Hepatocyte (in vitro differentiated cells): ENCODE measurements around the gene ISYNA1. TPM values are rescaled to one million over a fixed set of nuclear protein-coding genes. Genes with fewer than 3 reads are reported as not detected.

Source experiments
- DNase-seq: peaks from one replicate; pipeline ENCODE4 v3.0.0-alpha.2; 2016; ENCODE audit warnings: low spot score
- H2AFZ ChIP-seq: fragments of 200-600 bp; sonication (generic); 2 replicates; pipeline ENCODE4 v1.6.0; 2016; ENCODE audit warnings: antibody characterized with exemption, mild to moderate bottlenecking
- H3K27ac ChIP-seq: fragments of 200-600 bp; sonication (generic); 2 replicates; pipeline ENCODE4 v1.5.1; 2016; ENCODE audit warnings: mild to moderate bottlenecking
- H3K27me3 ChIP-seq: fragments of 200-600 bp; sonication (generic); 2 replicates; pipeline ENCODE4 v1.6.1; 2016
- H3K36me3 ChIP-seq: fragments of 200-600 bp; sonication (generic); replicated peaks from 2 replicates; pipeline ENCODE4 v1.5.1; 2016; ENCODE audit warnings: low read depth; ENCODE audit not compliant: insufficient read depth
- H3K4me1 ChIP-seq: fragments of 200-600 bp; sonication (generic); 2 replicates; pipeline ENCODE4 v1.5.1; 2016; ENCODE audit warnings: mild to moderate bottlenecking, moderate library complexity; ENCODE audit not compliant: insufficient read depth
- H3K4me2 ChIP-seq: fragments of 200-600 bp; sonication (generic); 2 replicates; pipeline ENCODE4 v1.6.0; 2016
- H3K4me3 ChIP-seq: fragments of 200-600 bp; sonication (generic); 2 replicates; pipeline ENCODE4 v1.5.1; 2016; ENCODE audit warnings: mild to moderate bottlenecking
- H3K79me2 ChIP-seq: fragments of 200-600 bp; sonication (generic); 2 replicates; pipeline ENCODE4 v1.6.0; 2017; ENCODE audit warnings: mild to moderate bottlenecking
- H3K9me2 ChIP-seq: fragments of 200-600 bp; sonication (generic); replicated peaks from 2 replicates; pipeline ENCODE4 v1.6.0; 2017; ENCODE audit warnings: mild to moderate bottlenecking; ENCODE audit not compliant: insufficient read depth
- H3K9me3 ChIP-seq: fragments of 200-600 bp; sonication (generic); 2 replicates; pipeline ENCODE4 v1.5.1; 2016; ENCODE audit warnings: low read depth, mild to moderate bottlenecking
- H4K20me1 ChIP-seq: fragments of 200-600 bp; sonication (generic); 2 replicates; pipeline ENCODE4 v1.6.0; 2016; ENCODE audit warnings: mild to moderate bottlenecking; ENCODE audit not compliant: insufficient read depth, poor library complexity, severe bottlenecking
- EZH2 ChIP-seq: fragments of 200-600 bp; sonication (generic); IDR thresholded peaks from 2 replicates; pipeline ENCODE4 v1.6.1; 2016; ENCODE audit warnings: antibody characterized with exemption, mild to moderate bottlenecking, borderline replicate concordance
- EZH2phosphoT487 ChIP-seq: fragments of 200-600 bp; sonication (generic); IDR thresholded peaks from one replicate; pipeline ENCODE4 v1.6.1; 2018; ENCODE audit warnings: antibody characterized with exemption, mild to moderate bottlenecking, low read depth, moderate library complexity; ENCODE audit not compliant: unreplicated experiment, severe bottlenecking
- WGBS: methylation state at CpG from one replicate; pipeline ENCODE4 v1.1.6; 2016; ENCODE audit warnings: low lambda C conversion rate; ENCODE audit errors: missing lambda C conversion rate; 5-methylcytosine and 5-hydroxymethylcytosine counted together
- polyA plus RNA-seq: library from polyadenylated mRNA; unstranded; fragments of >200 nt; fragmentation: Nextera tagmentation; extraction: Ambion mirVana; gene quantifications from 2 replicates; pipeline ENCODE4 v1.2.1, GENCODE V29; 2016
- total RNA-seq: library from RNA; depleted of rRNA; stranded (reverse); fragments of >200 nt; gene quantifications from 2 replicates; pipeline ENCODE4 v1.2.3, GENCODE V29; 2014
- TF ChIP-seq, protein P1 (sequence below): fragments of 200-600 bp; sonication (generic); IDR thresholded peaks from 2 replicates; pipeline ENCODE4 v1.5.1; 2016; ENCODE audit warnings: antibody characterized with exemption, mild to moderate bottlenecking; ENCODE audit not compliant: poor library complexity

ISYNA1 gene
- total and polyA plus RNA-seq, 2 experiments from 2014 or later: 51.5 to 144 TPM

DNA sequence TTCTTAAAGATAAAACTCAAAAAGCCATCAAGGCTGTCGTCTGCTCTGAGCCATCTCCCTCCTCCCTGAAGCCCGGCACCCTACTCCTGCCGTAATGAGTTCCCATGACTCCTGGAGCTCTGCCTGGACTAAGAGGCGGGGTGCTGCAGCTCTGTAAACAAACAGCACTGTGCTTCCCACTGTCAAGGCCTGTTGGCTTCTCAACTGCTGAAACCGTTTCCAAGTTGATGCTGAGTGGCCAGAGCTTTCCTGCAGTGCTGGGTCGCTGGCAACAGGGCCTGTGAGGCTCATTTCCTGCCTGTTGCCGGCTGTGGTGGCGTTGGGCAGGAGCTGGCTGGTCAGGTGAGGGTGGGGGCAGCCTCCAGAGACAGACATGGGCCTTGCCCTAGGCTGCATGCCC is 26.7 kb upstream of the ISYNA1 start:
- H3K27me3 ChIP-seq: no peaks in the 10 kb centered on the region
- H3K9me3 ChIP-seq: no peaks in the 10 kb centered on the region
- H3K79me2 ChIP-seq: peaks cover 18% of the 10 kb centered on the region
- no peak overlapping the region for H2AFZ ChIP-seq
- H3K27ac ChIP-seq: peak overlapping the region; percentile 64
- no peak overlapping the region for H3K4me3 ChIP-seq
- 51% methylated on average over 8 of the region's 8 CpGs for WGBS
- H3K36me3 ChIP-seq: no peaks in the 10 kb centered on the region
- no peak overlapping the region for H3K4me2 ChIP-seq
- H3K9me2 ChIP-seq: no peaks in the 10 kb centered on the region
- TF ChIP-seq, protein P1, sequence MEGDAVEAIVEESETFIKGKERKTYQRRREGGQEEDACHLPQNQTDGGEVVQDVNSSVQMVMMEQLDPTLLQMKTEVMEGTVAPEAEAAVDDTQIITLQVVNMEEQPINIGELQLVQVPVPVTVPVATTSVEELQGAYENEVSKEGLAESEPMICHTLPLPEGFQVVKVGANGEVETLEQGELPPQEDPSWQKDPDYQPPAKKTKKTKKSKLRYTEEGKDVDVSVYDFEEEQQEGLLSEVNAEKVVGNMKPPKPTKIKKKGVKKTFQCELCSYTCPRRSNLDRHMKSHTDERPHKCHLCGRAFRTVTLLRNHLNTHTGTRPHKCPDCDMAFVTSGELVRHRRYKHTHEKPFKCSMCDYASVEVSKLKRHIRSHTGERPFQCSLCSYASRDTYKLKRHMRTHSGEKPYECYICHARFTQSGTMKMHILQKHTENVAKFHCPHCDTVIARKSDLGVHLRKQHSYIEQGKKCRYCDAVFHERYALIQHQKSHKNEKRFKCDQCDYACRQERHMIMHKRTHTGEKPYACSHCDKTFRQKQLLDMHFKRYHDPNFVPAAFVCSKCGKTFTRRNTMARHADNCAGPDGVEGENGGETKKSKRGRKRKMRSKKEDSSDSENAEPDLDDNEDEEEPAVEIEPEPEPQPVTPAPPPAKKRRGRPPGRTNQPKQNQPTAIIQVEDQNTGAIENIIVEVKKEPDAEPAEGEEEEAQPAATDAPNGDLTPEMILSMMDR: no peak
- TF ChIP-seq EZH2phosphoT487 (no peak), EZH2 (no peak)
- peaks cover 17% of the 10 kb centered on the region for H4K20me1 ChIP-seq
- H3K4me1 ChIP-seq: peaks cover 28% of the 10 kb centered on the region
- peak; percentile 72 for DNase-seq

DNA sequence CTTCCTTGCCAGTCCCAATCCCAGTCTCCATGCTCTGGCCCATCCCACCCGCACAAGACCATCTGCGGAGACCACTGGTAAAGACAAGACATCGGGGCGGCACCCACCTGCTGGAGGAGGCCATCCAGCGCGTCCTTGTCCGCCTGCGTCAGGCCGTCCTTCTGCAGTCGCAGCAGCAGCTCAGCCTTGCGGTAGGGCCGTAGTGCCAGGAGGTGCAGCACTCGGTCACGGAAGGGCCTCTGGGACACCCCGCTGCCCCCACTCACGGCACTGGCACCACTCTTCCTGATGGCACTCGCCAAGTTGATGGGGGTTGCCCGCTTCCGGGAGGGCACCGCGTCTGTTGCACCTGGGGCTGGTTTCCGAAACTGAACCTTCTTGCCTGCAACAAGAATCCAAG is 23.5 kb upstream of the ISYNA1 start:
- no peak for DNase-seq
- Histone ChIP-seq H3K27ac (no peak overlapping the region), H3K4me3 (no peak overlapping the region), H3K9me3 (no peaks in the 10 kb centered on the region), H3K27me3 (no peaks in the 10 kb centered on the region), H3K9me2 (no peaks in the 10 kb centered on the region), H3K4me2 (no peak overlapping the region), H2AFZ (no peak overlapping the region), H3K4me1 (peaks cover 16% of the 10 kb centered on the region), H3K36me3 (no peaks in the 10 kb centered on the region), H4K20me1 (peaks cover 3% of the 10 kb centered on the region), H3K79me2 (peaks cover 5% of the 10 kb centered on the region)
- 97% methylated on average over 22 of the region's 22 CpGs for WGBS
- TF ChIP-seq, protein P1: no peak
- no peak for TF ChIP-seq EZH2
- TF ChIP-seq EZH2phosphoT487: no peak

DNA sequence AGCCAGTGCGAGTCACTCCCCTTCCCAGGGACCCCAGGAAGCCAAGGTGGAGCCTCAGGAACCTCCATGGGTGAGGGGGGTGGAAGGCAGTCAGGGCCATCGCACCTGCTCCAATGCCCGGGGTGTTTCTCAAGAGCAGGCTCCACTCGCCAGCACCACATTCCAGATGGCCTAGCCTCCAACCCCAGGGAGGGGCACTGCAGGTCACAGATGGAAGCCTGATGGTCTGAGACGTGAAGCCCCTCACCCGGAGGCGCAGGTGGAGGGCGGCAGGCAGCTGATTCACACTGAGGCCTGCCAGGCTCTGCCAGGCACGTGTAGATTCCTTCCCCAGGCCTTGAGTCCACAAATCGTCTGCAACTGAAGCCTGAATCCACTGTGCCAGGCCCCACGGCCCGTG is 23.0 kb upstream of the ISYNA1 start:
- H3K36me3 ChIP-seq: no peaks in the 10 kb centered on the region
- no peaks in the 10 kb centered on the region for H3K27me3 ChIP-seq
- 93% methylated on average over 12 of the region's 12 CpGs for WGBS
- TF ChIP-seq, protein P1: no peak
- no peak for TF ChIP-seq EZH2phosphoT487
- TF ChIP-seq EZH2: no peak
- peak overlapping the region; percentile 91 for H3K27ac ChIP-seq
- DNase-seq: no peak
- peaks cover under 1% of the 10 kb centered on the region for H3K79me2 ChIP-seq
- no peaks in the 10 kb centered on the region for H3K9me2 ChIP-seq
- H3K9me3 ChIP-seq: no peaks in the 10 kb centered on the region
- H4K20me1 ChIP-seq: peaks cover 3% of the 10 kb centered on the region
- no peak overlapping the region for H3K4me3 ChIP-seq
- H3K4me2 ChIP-seq: no peak overlapping the region
- H3K4me1 ChIP-seq: peaks cover 16% of the 10 kb centered on the region
- H2AFZ ChIP-seq: no peak overlapping the region
